GM23248 (cell line): ENCODE results near the gene ARHGAP24. TPM values are rescaled to one million over a fixed set of nuclear protein-coding genes. Genes with fewer than 3 reads are reported as not detected.
A peak's percentile ranks its signal among the peaks of the same experiment; 100 is the strongest.

Experiments used
- DNase-seq: peaks from one replicate; pipeline ENCODE4 v3.0.0-alpha.2; 2015
- H2AFZ ChIP-seq: fragments of 200-600 bp; sonication (generic); 2 replicates; pipeline ENCODE4 v1.6.1; 2016; ENCODE audit warnings: antibody characterized with exemption
- H3F3A ChIP-seq: fragments of 200-600 bp; sonication (generic); 2 replicates; pipeline ENCODE4 v1.6.1; 2016; ENCODE audit warnings: mild to moderate bottlenecking, antibody characterized with exemption, mixed run types; ENCODE audit not compliant: insufficient read depth
- H3K27ac ChIP-seq: fragments of 200-600 bp; sonication (generic); 2 replicates; pipeline ENCODE4 v1.5.1; 2016; ENCODE audit warnings: mild to moderate bottlenecking
- H3K27me3 ChIP-seq: fragments of 200-600 bp; sonication (generic); replicated peaks from 2 replicates; pipeline ENCODE4 v1.6.1; 2016; ENCODE audit warnings: mild to moderate bottlenecking; ENCODE audit not compliant: insufficient read depth
- H3K36me3 ChIP-seq: fragments of 200-600 bp; sonication (generic); 2 replicates; pipeline ENCODE4 v1.6.1; 2016; ENCODE audit warnings: low read depth, mild to moderate bottlenecking
- H3K4me1 ChIP-seq: fragments of 200-600 bp; sonication (generic); 2 replicates; pipeline ENCODE4 v1.6.1; 2016; ENCODE audit warnings: mild to moderate bottlenecking; ENCODE audit not compliant: insufficient read depth
- H3K4me2 ChIP-seq: fragments of 200-600 bp; sonication (generic); one replicate; pipeline ENCODE4 v1.6.1; 2016; ENCODE audit warnings: mild to moderate bottlenecking; ENCODE audit not compliant: unreplicated experiment
- H3K4me3 ChIP-seq: fragments of 200-600 bp; sonication (generic); 2 replicates; pipeline ENCODE4 v1.5.1; 2016; ENCODE audit warnings: mild to moderate bottlenecking
- H3K79me2 ChIP-seq: fragments of 200-600 bp; sonication (generic); 2 replicates; pipeline ENCODE4 v1.6.1; 2016; ENCODE audit warnings: mild to moderate bottlenecking; ENCODE audit not compliant: insufficient read depth
- H3K9ac ChIP-seq: fragments of 200-600 bp; sonication (generic); 2 replicates; pipeline ENCODE4 v1.6.1; 2016; ENCODE audit warnings: mild to moderate bottlenecking
- H3K9me2 ChIP-seq: fragments of 200-600 bp; sonication (generic); 2 replicates; pipeline ENCODE4 v1.6.1; 2016; ENCODE audit warnings: mixed run types, mild to moderate bottlenecking, moderate library complexity; ENCODE audit not compliant: insufficient read depth
- H3K9me3 ChIP-seq: fragments of 200-600 bp; sonication (generic); one replicate; pipeline ENCODE4 v1.6.1; 2017; ENCODE audit warnings: low read depth
- H4K20me1 ChIP-seq: fragments of 200-600 bp; sonication (generic); 2 replicates; pipeline ENCODE4 v1.6.0; 2016; ENCODE audit not compliant: insufficient read depth
- EZH2 ChIP-seq: fragments of 200-600 bp; sonication (generic); IDR thresholded peaks from 2 replicates; pipeline ENCODE4 v1.6.1; 2018; ENCODE audit warnings: antibody characterized with exemption, mild to moderate bottlenecking; ENCODE audit not compliant: insufficient read depth, poor library complexity, severe bottlenecking
- EZH2phosphoT487 ChIP-seq: fragments of 200-600 bp; sonication (generic); IDR thresholded peaks from 2 replicates; pipeline ENCODE4 v1.6.1; 2018; ENCODE audit warnings: antibody characterized with exemption, moderate library complexity, mild to moderate bottlenecking, low read depth; ENCODE audit not compliant: insufficient read depth
- WGBS, 2 experiments: methylation state at CpG; one replicate each; pipeline ENCODE4 v1.1.6; 2015 to 2017; ENCODE audit warnings: low lambda C conversion rate in 2 of 2, low coverage in 1 of 2; ENCODE audit errors: missing lambda C conversion rate in 2 of 2; 5-methylcytosine and 5-hydroxymethylcytosine counted together
- in situ Hi-C: fragments of 300-500 bp; cut with MboI; formaldehyde crosslinking; loops from 2 replicates; pipeline ENCODE4 v1.15.0; 2020
- polyA plus RNA-seq: library from polyadenylated mRNA; unstranded; fragments of >200 nt; fragmentation: Nextera tagmentation; extraction: Ambion mirVana; gene quantifications from 2 replicates; pipeline ENCODE4 v1.2.1, GENCODE V29; 2016
- total RNA-seq: library from RNA; depleted of rRNA; stranded (reverse); fragments of >200 nt; shearing (Covaris generic); gene quantifications from 2 replicates; pipeline ENCODE4 v1.2.3, GENCODE V29; 2014

ARHGAP24 gene
- total and polyA plus RNA-seq, 2 experiments from 2014 or later = 24.1 to 31.6 TPM

- Histone ChIP-seq H3K27me3 (no peaks in the 10 kb centered on the region), H2AFZ (no peak overlapping the region), H4K20me1 (no peaks in the 10 kb centered on the region), H3K4me1 (peaks cover 32% of the 10 kb centered on the region), H3K4me3 (no peak overlapping the region), H3K27ac (no peak overlapping the region), H3K9me3 (no peaks in the 10 kb centered on the region), H3K36me3 (no peaks in the 10 kb centered on the region), H3F3A (peaks cover 11% of the 10 kb centered on the region), H3K9ac (no peak overlapping the region), H3K9me2 (peaks cover 7% of the 10 kb centered on the region; the same call in 1 of the 2 replicates), H3K79me2 (no peaks in the 10 kb centered on the region), H3K4me2 (no peak overlapping the region)
- 100% methylated on average over 1 of the region's 1 CpG for WGBS, 2 experiments
- no peak for TF ChIP-seq EZH2
- TF ChIP-seq EZH2phosphoT487 = no peak
- in situ Hi-C loops = loop anchor here (25.0 kb wide), 1 partner anchor 250 kb away; the partner anchor contains the start of gene ARHGAP24
- no peak for DNase-seq
These were observed 262.3 kb downstream of the ARHGAP24 start for GRCh38 chr4:85737254-85737653.

GRCh38 chr4:85738721-85739120 lies 263.8 kb downstream of the ARHGAP24 start:
- Histone ChIP-seq H3K36me3 (no peaks in the 10 kb centered on the region), H4K20me1 (no peaks in the 10 kb centered on the region), H3K4me3 (no peak overlapping the region), H3K9me2 (peaks cover 7% of the 10 kb centered on the region; the same call in 1 of the 2 replicates), H3K4me1 (peaks cover 39% of the 10 kb centered on the region), H3K9ac (no peak overlapping the region), H3K27me3 (no peaks in the 10 kb centered on the region), H2AFZ (no peak overlapping the region), H3K27ac (no peak overlapping the region), H3K4me2 (peak overlapping the region; percentile 11), H3K9me3 (no peaks in the 10 kb centered on the region), H3F3A (peaks cover 16% of the 10 kb centered on the region), H3K79me2 (no peaks in the 10 kb centered on the region)
- TF ChIP-seq EZH2phosphoT487 (no peak), EZH2 (no peak)
- peak; percentile 55 for DNase-seq
- in situ Hi-C loops = loop anchor here (25.0 kb wide), 1 partner anchor 251 kb away; the partner anchor contains the start of gene ARHGAP24
- whole genome bisulfite sequencing, 2 experiments = 26 to 27% methylated on average over 2 of the region's 2 CpGs

GRCh38 chr4:85740431-85740861 lies 265.5 kb downstream of the ARHGAP24 start:
- no peaks in the 10 kb centered on the region for H3K9me3 ChIP-seq

GRCh38 chr4:85741381-85741780 lies 266.4 kb downstream of the ARHGAP24 start:
- Histone ChIP-seq H3K9ac (no peak overlapping the region), H3K9me3 (no peaks in the 10 kb centered on the region), H3K27me3 (no peaks in the 10 kb centered on the region), H3K4me3 (no peak overlapping the region), H2AFZ (peak overlapping the region; percentile 43; the same call in 1 of the 2 replicates), H3K9me2 (peaks cover under 1% of the 10 kb centered on the region; the same call in 1 of the 2 replicates), H3K27ac (peak overlapping the region; percentile 63), H3F3A (peaks cover 26% of the 10 kb centered on the region), H3K79me2 (no peaks in the 10 kb centered on the region), H3K4me1 (peaks cover 36% of the 10 kb centered on the region), H4K20me1 (no peaks in the 10 kb centered on the region), H3K36me3 (no peaks in the 10 kb centered on the region), H3K4me2 (peak overlapping the region; percentile 7)
- WGBS, 2 experiments = 54% methylated on average over 2 of the region's 2 CpGs
- TF ChIP-seq EZH2 (no peak), EZH2phosphoT487 (no peak)
- DNase-seq = no peak
- in situ Hi-C loops = loop anchor here (25.0 kb wide), 1 partner anchor 254 kb away; the partner anchor contains the start of gene ARHGAP24

More at GRCh38 chr4:85740431-85740861, 265.5 kb downstream of the ARHGAP24 start:
- peaks cover 26% of the 10 kb centered on the region for H3F3A ChIP-seq
- no peak overlapping the region for H2AFZ ChIP-seq
- in situ Hi-C loops = loop anchor here (25.0 kb wide), 1 partner anchor 253 kb away; the partner anchor contains the start of gene ARHGAP24
- peak overlapping the region; percentile 23; the same call in 1 of the 2 replicates for H3K9ac ChIP-seq
- H3K4me3 ChIP-seq = 0 out of 2 replicates have a peak overlapping the region, but pooled peaks have one; percentile 7
- WGBS, 2 experiments = 19 to 24% methylated on average over 5 of the region's 5 CpGs
- peak overlapping the region; percentile 63 for H3K27ac ChIP-seq
- H3K4me2 ChIP-seq = peak overlapping the region; percentile 24
- H3K27me3 ChIP-seq = no peaks in the 10 kb centered on the region
- H4K20me1 ChIP-seq = no peaks in the 10 kb centered on the region
- no peak for TF ChIP-seq EZH2
- TF ChIP-seq EZH2phosphoT487 = no peak
- H3K9me2 ChIP-seq = peaks cover 7% of the 10 kb centered on the region; the same call in 1 of the 2 replicates
- H3K79me2 ChIP-seq = no peaks in the 10 kb centered on the region
- peak; percentile 73 for DNase-seq
- no peaks in the 10 kb centered on the region for H3K36me3 ChIP-seq
- H3K4me1 ChIP-seq = peaks cover 36% of the 10 kb centered on the region
